ENCODE results near the gene HDAC6. TPM values are rescaled to one million over a fixed set of nuclear protein-coding genes. Genes with fewer than 3 reads are reported as not detected.

HDAC6 gene
- 28.1 and 36.1 TPM in 2 replicates for total RNA-seq

GRCh38 chrX:48801280-48802088, at the start of gene HDAC6:
HDAC6 (plus strand) TSS chrX:48802067; CDS start chrX:48802693, 626 bp downstream.

GRCh38 chrX:48761674-48762471, 40.0 kb upstream of the HDAC6 start, which contains the start of gene GLOD5:
GLOD5 (plus strand) TSS chrX:48761747; CDS start chrX:48761791, 44 bp downstream.

DNA sequence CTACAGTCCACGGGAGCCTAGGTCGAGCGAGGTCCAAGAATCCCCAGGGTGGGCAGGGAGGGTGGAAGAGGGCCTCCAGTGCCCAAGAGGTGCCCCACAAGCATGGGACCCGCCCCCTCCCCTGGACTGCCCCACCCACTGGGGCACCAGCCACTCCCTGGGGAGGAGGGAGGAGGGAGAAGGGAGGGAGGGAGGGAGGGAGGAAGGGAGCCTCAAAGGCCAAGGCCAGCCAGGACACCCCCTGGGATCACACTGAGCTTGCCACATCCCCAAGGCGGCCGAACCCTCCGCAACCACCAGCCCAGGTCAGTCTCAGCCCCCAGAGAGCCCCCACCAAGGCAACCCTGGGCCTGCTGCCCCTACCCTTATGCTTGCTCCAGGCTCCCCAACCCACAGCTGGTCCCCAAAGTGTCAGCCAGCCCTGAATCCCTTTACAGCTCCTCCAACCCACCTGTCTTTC, 15.5 kb upstream of the HDAC6 start, which contains the start of gene GATA1:
Gene GATA1, plus strand, starts transcription at position 250 of the 460 bp plus-strand sequence. CDS start 4,520 bp downstream, outside the sequence.

DNA sequence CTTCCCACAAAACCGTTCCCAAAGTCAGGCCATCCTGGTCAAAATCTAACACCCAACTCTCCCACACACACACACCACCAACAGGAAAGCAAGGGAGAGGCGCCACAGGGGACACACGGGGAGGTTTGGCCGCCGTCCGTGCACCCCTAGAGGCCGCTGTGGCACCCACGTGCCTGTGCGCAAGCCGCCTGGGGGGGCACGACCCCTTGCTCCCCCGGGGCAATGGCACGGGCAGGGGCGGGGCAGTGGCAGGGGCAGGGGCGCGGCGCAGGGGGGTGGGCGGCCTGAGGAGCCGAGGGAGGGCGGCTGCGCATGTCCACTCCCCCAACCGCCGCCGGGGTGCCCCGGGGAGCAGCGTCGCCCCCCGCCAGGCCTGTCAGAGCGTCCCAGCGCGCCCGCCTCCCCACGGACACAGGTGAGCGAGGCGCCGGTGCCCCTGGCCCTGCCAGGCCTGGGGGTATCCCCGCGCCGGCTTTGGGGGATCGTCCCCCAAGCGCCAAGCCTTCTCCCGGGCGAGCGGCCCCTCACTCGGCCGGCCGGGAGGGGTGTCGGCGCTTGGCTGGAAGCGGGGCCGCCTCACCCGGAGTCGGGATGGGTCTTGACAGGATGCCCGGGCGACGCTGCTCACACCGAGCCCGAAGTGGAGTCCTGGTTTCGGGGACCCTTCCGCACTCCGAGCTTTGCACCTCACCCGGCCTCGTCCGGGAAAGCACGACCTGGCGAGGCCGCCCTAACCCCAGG, 24.4 kb downstream of the HDAC6 start, which contains the start of gene ERAS:
Gene ERAS, plus strand, starts transcription at position 379 of the 741 bp plus-strand sequence. CDS start 2,611 bp downstream, outside the sequence.

GRCh38 chrX:48835524-48836329, 33.9 kb downstream of the HDAC6 start, which contains the start of gene PCSK1N:
PCSK1N (minus strand) TSS chrX:48835610; CDS start chrX:48835532, 78 bp downstream.

Other genes with a start within 250 kb of the HDAC6 start
- gene RBM3, start 227.6 kb upstream of the HDAC6 start, total RNA-seq: 59.4 and 286 TPM in 2 replicates
- gene WDR13, start 204.6 kb upstream of the HDAC6 start, total RNA-seq: 103 and 147 TPM in 2 replicates
- gene WAS, start 118.3 kb upstream of the HDAC6 start, total RNA-seq: 0.17 TPM in 1 of 2 replicates, not detected in the other
- gene SUV39H1, start 105.3 kb upstream of the HDAC6 start, total RNA-seq: 2.3 and 8.3 TPM in 2 replicates
- not detected in 2 replicates for gene GLOD5, start 40.3 kb upstream of the HDAC6 start, total RNA-seq
- gene GATA1, start 15.5 kb upstream of the HDAC6 start, total RNA-seq: not detected in 2 replicates
- not detected in 2 replicates for gene ERAS, start 24.4 kb downstream of the HDAC6 start, total RNA-seq
- gene PCSK1N, start 33.5 kb downstream of the HDAC6 start, total RNA-seq: 0.33 TPM in 1 of 2 replicates, not detected in the other
- 28.4 and 28.5 TPM in 2 replicates for gene TIMM17B, start 95.7 kb downstream of the HDAC6 start, total RNA-seq
- 50.8 and 62.5 TPM in 2 replicates for gene PQBP1, start 95.9 kb downstream of the HDAC6 start, total RNA-seq
- 13.2 and 16.4 TPM in 2 replicates for gene SLC35A2, start 109.6 kb downstream of the HDAC6 start, total RNA-seq
- 3.3 and 4.0 TPM in 2 replicates for gene PIM2, start 117.0 kb downstream of the HDAC6 start, total RNA-seq
- gene OTUD5, start 155.5 kb downstream of the HDAC6 start, total RNA-seq: 37.5 and 47.6 TPM in 2 replicates
- gene KCND1, start 169.8 kb downstream of the HDAC6 start, total RNA-seq: 1.9 and 4.3 TPM in 2 replicates
- gene GRIPAP1, start 200.2 kb downstream of the HDAC6 start, total RNA-seq: 20.5 and 20.8 TPM in 2 replicates
- 45.1 and 66.0 TPM in 2 replicates for gene TFE3, start 241.3 kb downstream of the HDAC6 start, total RNA-seq

Data from smooth muscle cell of trachea (primary cell).